ENCODE data around the gene IDI1. TPM values are rescaled to one million over a fixed set of nuclear protein-coding genes. Genes with fewer than 3 reads are reported as not detected.

IDI1 gene
- total RNA-seq, 4 donors from 2014 or later: 24.8 to 51.7 (median 37.7) TPM

DNA sequence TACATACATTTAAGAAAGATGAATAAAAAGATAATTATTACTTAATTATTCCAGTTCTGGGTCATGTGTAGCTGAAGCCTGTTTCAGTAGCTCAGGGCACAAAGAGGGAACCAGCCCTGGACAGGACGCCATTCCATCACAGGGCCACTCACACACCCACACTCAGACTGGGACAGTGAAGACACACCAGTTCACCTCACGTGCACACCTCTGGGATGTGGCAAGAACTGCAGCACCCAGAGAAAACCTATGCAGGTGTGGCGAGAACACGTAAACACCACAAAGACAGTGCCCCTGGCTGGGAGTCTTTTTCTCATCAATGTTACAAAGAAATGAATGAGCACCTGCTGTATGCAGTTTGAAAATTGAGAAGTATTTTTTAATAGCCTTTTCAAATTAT lies 1.6 kb upstream of the IDI1 start:
- TF ChIP-seq POLR2A (IDR thresholded peaks at IDR 0.05): no peak
- TF ChIP-seq, protein P1, sequence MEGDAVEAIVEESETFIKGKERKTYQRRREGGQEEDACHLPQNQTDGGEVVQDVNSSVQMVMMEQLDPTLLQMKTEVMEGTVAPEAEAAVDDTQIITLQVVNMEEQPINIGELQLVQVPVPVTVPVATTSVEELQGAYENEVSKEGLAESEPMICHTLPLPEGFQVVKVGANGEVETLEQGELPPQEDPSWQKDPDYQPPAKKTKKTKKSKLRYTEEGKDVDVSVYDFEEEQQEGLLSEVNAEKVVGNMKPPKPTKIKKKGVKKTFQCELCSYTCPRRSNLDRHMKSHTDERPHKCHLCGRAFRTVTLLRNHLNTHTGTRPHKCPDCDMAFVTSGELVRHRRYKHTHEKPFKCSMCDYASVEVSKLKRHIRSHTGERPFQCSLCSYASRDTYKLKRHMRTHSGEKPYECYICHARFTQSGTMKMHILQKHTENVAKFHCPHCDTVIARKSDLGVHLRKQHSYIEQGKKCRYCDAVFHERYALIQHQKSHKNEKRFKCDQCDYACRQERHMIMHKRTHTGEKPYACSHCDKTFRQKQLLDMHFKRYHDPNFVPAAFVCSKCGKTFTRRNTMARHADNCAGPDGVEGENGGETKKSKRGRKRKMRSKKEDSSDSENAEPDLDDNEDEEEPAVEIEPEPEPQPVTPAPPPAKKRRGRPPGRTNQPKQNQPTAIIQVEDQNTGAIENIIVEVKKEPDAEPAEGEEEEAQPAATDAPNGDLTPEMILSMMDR (IDR thresholded peaks at IDR 0.05): no peak
- WGBS, 2 donors: 52 to 53% methylated on average over 4 of the region's 4 CpGs
- intact Hi-C loops (cut with DNase I; ENCODE audit: low total_unique reads): no loop called here
- H3K4me3 ChIP-seq (ENCODE audit: low read depth, poor library complexity, severe bottlenecking): no peak overlapping the region
- DNase-seq (ENCODE audit: low spot score in 2 of 2): peak in 1 of 2 donors; percentile 45

DNA sequence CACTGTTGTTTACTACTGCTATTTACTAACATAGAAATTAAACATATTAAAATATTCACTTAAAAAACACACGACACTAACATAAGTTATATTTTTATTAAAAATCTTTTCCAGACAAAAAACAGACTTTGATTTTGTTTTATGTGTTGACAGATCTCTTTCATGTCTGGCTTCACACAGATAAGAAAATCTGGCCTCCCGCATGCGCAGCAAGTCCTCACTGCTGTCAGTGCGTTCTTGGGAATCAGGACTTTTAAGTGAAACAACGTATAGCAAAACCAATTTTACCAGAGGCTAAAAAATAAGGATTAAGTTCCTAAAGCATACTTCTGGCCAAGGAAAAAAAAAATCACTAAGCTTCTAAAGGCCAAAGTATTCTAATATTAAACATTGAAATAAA lies 1.2 kb upstream of the IDI1 start:
- no peak for DNase-seq (ENCODE audit: low spot score in 2 of 2)
- 37 to 43% methylated on average over 5 of the region's 5 CpGs for WGBS, 2 donors
- intact Hi-C loops (cut with DNase I; ENCODE audit: low total_unique reads): no loop called here

DNA sequence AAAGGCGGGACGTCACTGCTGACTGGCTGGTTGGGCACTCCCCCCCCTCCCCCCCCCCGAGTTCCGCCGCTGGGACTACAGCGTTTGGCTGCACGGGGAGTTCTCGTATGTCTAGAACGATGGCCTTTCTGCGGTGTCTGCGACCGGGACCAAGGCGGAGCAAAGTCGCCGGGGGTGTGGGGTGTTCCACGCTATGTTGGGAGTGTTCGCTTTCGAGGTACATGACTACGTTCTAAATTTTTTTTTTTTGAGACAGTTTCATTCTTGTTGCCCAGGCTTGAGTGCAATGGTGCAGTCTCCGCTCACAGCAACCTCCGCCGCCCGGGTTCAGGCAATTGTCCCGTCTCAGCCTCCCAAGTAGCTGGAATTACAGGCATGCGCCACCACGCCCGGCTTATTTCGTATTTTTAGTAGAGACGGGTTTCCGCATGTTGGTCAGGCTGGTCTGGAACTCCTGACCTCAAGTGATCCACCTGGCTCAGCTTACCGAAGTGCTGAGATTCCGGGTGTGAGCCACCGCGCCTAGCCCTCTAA lies 573 bp upstream of the IDI1 start:
- intact Hi-C loops (cut with DNase I; ENCODE audit: low total_unique reads): no loop called here
- TF ChIP-seq, protein P1 (IDR thresholded peaks at IDR 0.05): no peak
- no peak for TF ChIP-seq POLR2A (IDR thresholded peaks at IDR 0.05)
- no peak for DNase-seq (ENCODE audit: low spot score in 2 of 2)
- 0 to 1% methylated on average over 27 to 32 of the region's 34 CpGs for WGBS, 2 donors
- H3K4me3 ChIP-seq (ENCODE audit: low read depth, poor library complexity, severe bottlenecking): peak overlapping the region; percentile 45

More for the DNA sequence above, 1.2 kb upstream of the IDI1 start:
- TF ChIP-seq POLR2A (IDR thresholded peaks at IDR 0.05): no peak
- TF ChIP-seq, protein P1 (IDR thresholded peaks at IDR 0.05): no peak
- H3K4me3 ChIP-seq (ENCODE audit: low read depth, poor library complexity, severe bottlenecking): no peak overlapping the region

DNA sequence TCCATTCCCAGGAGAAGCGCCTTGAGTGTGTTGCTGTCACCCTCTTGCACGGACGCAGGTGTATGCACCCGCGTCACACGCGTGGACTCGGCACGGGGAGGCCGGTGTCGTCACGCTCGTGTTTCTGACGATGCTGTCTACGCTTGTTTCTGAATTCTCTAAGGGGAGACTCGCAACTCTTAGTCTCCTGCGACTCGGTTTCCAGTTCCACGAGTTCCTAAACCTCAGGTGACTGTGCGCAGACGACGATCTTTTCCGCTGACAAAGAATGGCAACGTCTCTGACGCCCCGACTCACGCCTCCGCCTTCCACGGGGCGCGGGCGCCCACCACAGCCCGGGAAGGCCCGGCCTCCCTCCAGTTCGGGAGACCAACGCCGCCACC lies 579 bp downstream of the IDI1 start:
- WGBS, 2 donors: 0 to 2% methylated on average over 28 to 37 of the region's 37 CpGs
- TF ChIP-seq POLR2A (IDR thresholded peaks at IDR 0.05): no peak
- TF ChIP-seq, protein P1 (IDR thresholded peaks at IDR 0.05): no peak
- intact Hi-C loops (cut with DNase I; ENCODE audit: low total_unique reads): no loop called here
- peak in 1 of 2 donors; percentile 87 for DNase-seq (ENCODE audit: low spot score in 2 of 2)
- peak overlapping the region; percentile 69 for H3K4me3 ChIP-seq (ENCODE audit: low read depth, poor library complexity, severe bottlenecking)

DNA sequence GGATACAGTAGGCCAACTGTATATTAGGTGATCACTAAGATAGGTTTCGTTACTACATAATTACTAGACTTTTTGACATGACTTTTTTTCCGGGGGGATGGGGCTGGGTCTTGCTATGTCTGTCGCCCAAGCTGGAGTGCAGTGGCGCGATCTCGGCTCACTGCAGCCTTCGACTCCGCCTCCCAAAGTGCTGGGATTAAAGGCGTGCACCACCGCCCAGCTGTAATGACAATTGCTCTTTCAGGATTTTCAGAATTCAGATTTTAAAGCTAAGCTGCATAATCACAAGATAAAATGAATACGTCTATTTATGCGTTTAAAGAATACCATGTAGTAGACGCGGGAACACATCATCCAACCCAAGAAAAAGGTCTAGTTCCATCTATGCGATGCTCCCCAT lies 982 bp downstream of the IDI1 start:
- TF ChIP-seq, protein P1 (IDR thresholded peaks at IDR 0.05): no peak
- no peak for TF ChIP-seq POLR2A (IDR thresholded peaks at IDR 0.05)
- DNase-seq (ENCODE audit: low spot score in 2 of 2): no peak
- intact Hi-C loops (cut with DNase I; ENCODE audit: low total_unique reads): no loop called here
- WGBS, 2 donors: 3 to 6% methylated on average over 15 of the region's 15 CpGs
- H3K4me3 ChIP-seq (ENCODE audit: low read depth, poor library complexity, severe bottlenecking): peak overlapping the region; percentile 69

DNA sequence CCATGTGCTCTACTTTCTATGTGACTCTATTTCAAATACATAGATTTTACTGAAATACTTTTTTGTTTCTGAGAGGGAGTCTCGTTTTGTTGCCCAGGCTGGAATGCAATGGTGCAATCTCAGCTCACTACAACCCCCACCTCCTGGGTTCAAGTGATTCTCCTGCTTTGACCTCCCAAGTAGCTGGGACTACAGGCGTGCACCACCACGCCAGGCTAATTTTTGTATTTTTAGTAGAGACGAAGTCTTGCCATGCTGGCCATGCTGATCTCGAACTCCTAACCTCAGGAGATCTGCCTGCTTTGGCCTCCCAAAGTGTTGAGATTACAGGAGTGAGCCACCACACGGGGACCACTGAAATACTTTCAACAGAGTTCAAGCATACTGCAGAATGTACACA lies 3.5 kb downstream of the IDI1 start:
- 74 to 90% methylated on average over 6 of the region's 6 CpGs for WGBS, 2 donors
- intact Hi-C loops (cut with DNase I; ENCODE audit: low total_unique reads): no loop called here
- H3K4me3 ChIP-seq (ENCODE audit: low read depth, poor library complexity, severe bottlenecking): no peak overlapping the region
- TF ChIP-seq POLR2A (IDR thresholded peaks at IDR 0.05): no peak
- TF ChIP-seq, protein P1 (IDR thresholded peaks at IDR 0.05): no peak
- DNase-seq (ENCODE audit: low spot score in 2 of 2): no peak

Measured in lower leg skin (tissue), 4 donors.